A673 (cell line): ENCODE data around the gene ANXA10. TPM values are rescaled to one million over a fixed set of nuclear protein-coding genes. Genes with fewer than 3 reads are reported as not detected.

Experiments used
- BruUV-seq: library from RNA; stranded (reverse); fragments of 400-500 nt; replicated peaks from 2 replicates; lab custom pipeline; 2021; lab: Mats Ljungman, UMichigan
- CTCF ChIA-PET: fragments of 300-600 bp; sonication (Branson Sonifier 250); formaldehyde crosslinking; loops from one replicate; lab custom pipeline; 2022; ENCODE audit warnings: antibody characterized with exemption; lab: Charles Lee
- POLR2A ChIA-PET: fragments of 300-600 bp; sonication (Branson Sonifier 250); formaldehyde crosslinking; loops from one replicate; lab custom pipeline; 2022; ENCODE audit warnings: antibody characterized with exemption; ENCODE audit not compliant: low non-redundant PET; lab: Charles Lee
- DNase-seq: peaks from one replicate; pipeline ENCODE4 v3.0.0-alpha.2; 2015; ENCODE audit warnings: low spot score
- H3K27ac ChIP-seq: fragments of 200-600 bp; sonication (generic); 2 replicates; pipeline ENCODE4 v1.5.1; 2016; ENCODE audit warnings: mixed run types, low read depth, mild to moderate bottlenecking, mixed read lengths, antibody characterized with exemption, low read length; ENCODE audit not compliant: poor library complexity, severe bottlenecking
- H3K27me3 ChIP-seq: fragments of 200-600 bp; sonication (generic); replicated peaks from 2 replicates; pipeline ENCODE4 v1.6.1; 2017; ENCODE audit warnings: mixed run types, low read depth, mild to moderate bottlenecking, mixed read lengths, antibody characterized with exemption, low read length; ENCODE audit not compliant: insufficient read depth, poor library complexity
- H3K36me3 ChIP-seq: fragments of 200-600 bp; sonication (generic); 2 replicates; pipeline ENCODE4 v1.6.1; 2016; ENCODE audit warnings: mixed run types, mild to moderate bottlenecking, mixed read lengths, antibody characterized with exemption, low read length; ENCODE audit not compliant: insufficient read depth, poor library complexity, severe bottlenecking
- H3K4me1 ChIP-seq: fragments of 200-600 bp; sonication (generic); 2 replicates; pipeline ENCODE4 v1.6.1; 2017; ENCODE audit warnings: mixed run types, mild to moderate bottlenecking, mixed read lengths, antibody characterized with exemption, low read length; ENCODE audit not compliant: insufficient read depth, poor library complexity, severe bottlenecking
- H3K4me3 ChIP-seq: fragments of 200-600 bp; sonication (generic); 2 replicates; pipeline ENCODE4 v1.5.1; 2016; ENCODE audit warnings: low read depth, mixed run types, mild to moderate bottlenecking, mixed read lengths, low read length; ENCODE audit not compliant: poor library complexity, severe bottlenecking
- H3K9me3 ChIP-seq: fragments of 200-600 bp; sonication (generic); 2 replicates; pipeline ENCODE4 v1.6.1; 2016; ENCODE audit warnings: mixed run types, low read depth, mild to moderate bottlenecking, mixed read lengths, antibody characterized with exemption, low read length; ENCODE audit not compliant: poor library complexity, severe bottlenecking
- CTCF ChIP-seq: fragments of 300-800, 200-600 bp; sonication (generic); conservative IDR thresholded peaks from 2 replicates; pipeline ENCODE4 v1.5.1; 2017; ENCODE audit warnings: low read depth, mild to moderate bottlenecking, antibody characterized with exemption, low read length, moderate library complexity, mixed read lengths
- EZH2 ChIP-seq: fragments of 200-600 bp; sonication (generic); IDR thresholded peaks from 2 replicates; pipeline ENCODE4 v1.6.1; 2017; ENCODE audit warnings: borderline replicate concordance, low read depth, mild to moderate bottlenecking, mixed read lengths, antibody characterized with exemption, low read length; ENCODE audit not compliant: poor library complexity, severe bottlenecking
- intact Hi-C: fragments of 100-400 bp; cut with micrococcal nuclease; formaldehyde crosslinking; loops from one replicate; pipeline ENCODE4 v1.10.0; 2022; ENCODE audit not compliant: unreplicated experiment
- total RNA-seq: library from RNA; stranded (reverse); gene quantifications from 2 replicates; pipeline ENCODE4 v1.2.3, GENCODE V29; 2021

ANXA10 gene
- total RNA-seq, 1 experiment from 2014 or later = not detected

DNA sequence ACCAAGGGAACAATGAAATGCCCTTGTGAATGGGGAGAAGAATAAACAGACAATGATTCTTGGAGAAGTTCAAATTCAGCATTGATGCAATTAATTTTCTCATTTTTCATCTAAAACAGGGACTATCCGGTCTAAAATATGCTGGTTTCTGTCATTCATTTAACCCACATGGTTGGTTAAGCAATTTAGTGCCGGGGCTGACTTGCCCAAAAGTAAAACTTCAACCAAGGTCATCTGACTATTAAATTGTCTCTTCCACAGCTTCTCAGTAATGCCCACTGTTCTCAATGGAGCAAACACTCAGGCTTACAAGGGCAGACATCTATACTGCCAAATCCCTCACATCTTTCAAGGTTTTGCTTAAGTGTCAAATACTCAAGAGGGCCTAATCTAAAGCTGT is 51.3 kb downstream of the ANXA10 start:
- intact Hi-C loops = no loop called here
- Histone ChIP-seq H3K27me3 (no peaks in the 10 kb centered on the region), H3K4me1 (no peaks in the 10 kb centered on the region), H3K36me3 (no peaks in the 10 kb centered on the region), H3K4me3 (no peak overlapping the region), H3K9me3 (no peaks in the 10 kb centered on the region), H3K27ac (no peak overlapping the region)
- DNase-seq = no peak
- ChIA-PET POLR2A (no interaction called here), CTCF (no interaction called here)
- no peak for TF ChIP-seq CTCF
- no peak for TF ChIP-seq EZH2
- no TSS peak for BruUV-seq

GRCh38 chr4:168150420-168151050 is 58.2 kb downstream of the ANXA10 start:
- ChIA-PET CTCF (no interaction called here), POLR2A (no interaction called here)
- no peaks in the 10 kb centered on the region for H3K27me3 ChIP-seq
- intact Hi-C loops = loop anchor here (5.0 to 10.0 kb wide), 2 partner anchors 526 to 1983 kb away; no protein-coding TSS in a partner anchor
- no peaks in the 10 kb centered on the region for H3K9me3 ChIP-seq
- no peak overlapping the region for H3K4me3 ChIP-seq
- TF ChIP-seq CTCF (no peak), EZH2 (no peak)
- H3K4me1 ChIP-seq = no peaks in the 10 kb centered on the region
- no peaks in the 10 kb centered on the region for H3K36me3 ChIP-seq
- peak; percentile 27 for DNase-seq
- no TSS peak for BruUV-seq
- H3K27ac ChIP-seq = no peak overlapping the region

DNA sequence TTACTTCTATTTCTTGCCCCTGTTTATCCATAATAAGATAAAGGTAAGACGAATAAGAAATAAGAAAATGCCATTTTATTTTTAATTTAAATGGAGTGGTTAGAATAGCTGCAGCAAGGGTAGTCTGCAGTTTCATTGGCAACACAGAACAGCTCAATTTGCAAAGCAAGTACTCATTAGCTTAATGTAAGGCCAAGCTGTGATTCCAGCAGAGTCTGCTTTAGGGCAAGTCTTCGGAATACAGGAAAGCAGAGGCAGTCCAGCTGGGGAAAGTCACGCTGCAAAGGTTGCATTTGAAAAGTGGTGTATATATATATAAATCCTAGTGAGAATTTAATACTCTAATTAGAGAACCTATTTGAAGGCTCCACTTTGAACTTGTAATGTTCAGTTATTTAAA is 59.0 kb downstream of the ANXA10 start:
- intact Hi-C loops = loop anchor here (5.0 to 10.0 kb wide), 2 partner anchors 527 to 1984 kb away; no protein-coding TSS in a partner anchor
- Histone ChIP-seq H3K4me3 (no peak overlapping the region), H3K36me3 (no peaks in the 10 kb centered on the region), H3K27me3 (no peaks in the 10 kb centered on the region), H3K9me3 (no peaks in the 10 kb centered on the region), H3K27ac (no peak overlapping the region), H3K4me1 (no peaks in the 10 kb centered on the region)
- CTCF ChIA-PET = interaction anchor here (0.6 kb wide), 1 partner anchor 1334 kb away, joined by 3 read pairs; no protein-coding TSS in a partner anchor
- no peak for DNase-seq
- BruUV-seq = no TSS peak
- TF ChIP-seq CTCF = no peak
- no peak for TF ChIP-seq EZH2
- POLR2A ChIA-PET = no interaction called here
